ENCODE measurements around the gene ITGB5.

- no peak for TF ChIP-seq POLR2AphosphoS5 (IDR thresholded peaks at IDR 0.05; ENCODE audit: low read depth, low read length)
- no peak for TF ChIP-seq REST (IDR thresholded peaks at IDR 0.05; ENCODE audit: insufficient read depth in 1 of 2, low read depth in 2 of 2, low read length in 2 of 2)
- no peak for TF ChIP-seq SIN3A (IDR thresholded peaks at IDR 0.05; ENCODE audit: borderline replicate concordance, insufficient read depth, low read length)
Observed at GRCh38 chr3:124786511-124787241, 100.5 kb downstream of the ITGB5 start.

Data from PFSK-1 (cell line).